HG02973 (cell line): Measurements from ENCODE around the gene ZNF574.
A peak's percentile ranks its signal among the peaks of the same experiment; 100 is the strongest.

Experiments used
- ATAC-seq: cut with Tn5 transposase; IDR thresholded peaks from one replicate; pipeline ENCODE4 v1.9.1; 2021; ENCODE audit warnings: moderate library complexity; ENCODE audit not compliant: unreplicated experiment

The ZNF574 gene

GRCh38 chr19:42122691-42123607 is 47.0 kb downstream of the ZNF574 start:
- ATAC-seq = no peak

- ATAC-seq = no peak
These were observed 47.8 kb downstream of the ZNF574 start for GRCh38 chr19:42123765-42124164.

- ATAC-seq = no peak
These were observed 48.5 kb downstream of the ZNF574 start for GRCh38 chr19:42124386-42124901.

DNA sequence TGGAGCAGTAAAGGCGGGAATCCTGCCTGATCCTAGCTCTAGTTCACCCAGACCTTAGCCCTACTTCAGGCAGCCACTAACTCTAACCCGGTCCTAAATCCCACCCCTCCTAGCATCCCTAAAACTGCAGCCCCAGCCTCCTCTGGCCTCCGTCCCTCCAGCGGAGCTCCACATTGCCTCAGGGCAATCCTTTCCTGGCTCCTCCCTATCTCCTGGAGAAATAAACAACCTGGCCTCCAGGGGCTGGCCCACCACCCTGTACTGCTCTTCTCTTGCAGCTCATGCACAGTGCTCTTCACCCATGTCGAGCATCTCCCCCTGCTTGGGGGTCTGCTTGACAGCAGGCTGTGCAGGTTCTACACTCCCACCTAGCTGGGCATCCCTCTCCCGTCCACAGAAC is 49.6 kb downstream of the ZNF574 start:
- no peak for ATAC-seq

- no peak for ATAC-seq
These were observed 50.6 kb downstream of the ZNF574 start for GRCh38 chr19:42126574-42126973.

- ATAC-seq = peak; percentile 40
These were observed 53.7 kb downstream of the ZNF574 start for GRCh38 chr19:42129399-42130253.

- ATAC-seq = no peak
These were observed 54.2 kb downstream of the ZNF574 start for GRCh38 chr19:42130254-42130573.
